Measurements from ENCODE around the gene LPAR1.

- TF ChIP-seq SPI1 (IDR thresholded peaks at IDR 0.05; ENCODE audit: borderline replicate concordance, insufficient read depth, low read depth, low read length) (no peak), ZNF274 (IDR thresholded peaks at IDR 0.05; ENCODE audit: insufficient read depth, insufficient read length) (no peak), CTCF (IDR thresholded peaks at IDR 0.05 in 2 of 3, conservative IDR thresholded peaks at IDR 0.05 in 1 of 3; ENCODE audit: control insufficient read depth in 2 of 3, extremely low read depth in 1 of 3, insufficient read depth in 1 of 3, low read depth in 3 of 3, low read length in 3 of 3) (no peak), ZNF24 (IDR thresholded peaks at IDR 0.05) (no peak), LARP7 (IDR thresholded peaks at IDR 0.05) (no peak)
Observed at GRCh38 chr9:111041902-111042301, 3.6 kb upstream of the LPAR1 start.

Data from GM12878 (cell line).